Measurements from ENCODE around the gene IL1RAPL2.

Gene IL1RAPL2

DNA sequence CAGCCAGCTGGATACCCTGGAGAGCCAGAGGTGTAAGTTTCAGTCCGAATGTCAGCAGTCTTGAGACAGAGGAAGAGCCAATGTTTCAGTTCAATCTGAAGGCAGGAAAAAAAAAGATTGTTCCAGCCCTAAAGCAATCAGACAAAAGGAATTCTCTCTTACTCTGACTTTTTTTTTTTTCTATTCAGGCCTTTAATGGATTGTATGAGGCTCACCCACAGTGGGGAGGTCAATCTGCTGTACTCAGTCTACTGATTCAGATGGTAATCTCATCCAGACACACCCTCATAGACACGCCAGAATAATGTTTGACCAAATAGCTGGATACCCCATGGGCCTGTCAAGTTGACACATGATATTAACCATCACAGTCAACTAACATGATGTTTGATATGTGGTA is 602.6 kb downstream of the IL1RAPL2 start:
- TF ChIP-seq, protein P1, sequence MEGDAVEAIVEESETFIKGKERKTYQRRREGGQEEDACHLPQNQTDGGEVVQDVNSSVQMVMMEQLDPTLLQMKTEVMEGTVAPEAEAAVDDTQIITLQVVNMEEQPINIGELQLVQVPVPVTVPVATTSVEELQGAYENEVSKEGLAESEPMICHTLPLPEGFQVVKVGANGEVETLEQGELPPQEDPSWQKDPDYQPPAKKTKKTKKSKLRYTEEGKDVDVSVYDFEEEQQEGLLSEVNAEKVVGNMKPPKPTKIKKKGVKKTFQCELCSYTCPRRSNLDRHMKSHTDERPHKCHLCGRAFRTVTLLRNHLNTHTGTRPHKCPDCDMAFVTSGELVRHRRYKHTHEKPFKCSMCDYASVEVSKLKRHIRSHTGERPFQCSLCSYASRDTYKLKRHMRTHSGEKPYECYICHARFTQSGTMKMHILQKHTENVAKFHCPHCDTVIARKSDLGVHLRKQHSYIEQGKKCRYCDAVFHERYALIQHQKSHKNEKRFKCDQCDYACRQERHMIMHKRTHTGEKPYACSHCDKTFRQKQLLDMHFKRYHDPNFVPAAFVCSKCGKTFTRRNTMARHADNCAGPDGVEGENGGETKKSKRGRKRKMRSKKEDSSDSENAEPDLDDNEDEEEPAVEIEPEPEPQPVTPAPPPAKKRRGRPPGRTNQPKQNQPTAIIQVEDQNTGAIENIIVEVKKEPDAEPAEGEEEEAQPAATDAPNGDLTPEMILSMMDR (IDR thresholded peaks at IDR 0.05; ENCODE audit: control insufficient read depth, extremely low read depth, insufficient read depth) = no peak
- no peak overlapping the region for H3K4me3 ChIP-seq (ENCODE audit: low read depth, low read length)
- no peak for DNase-seq (ENCODE audit: low read depth)

DNA sequence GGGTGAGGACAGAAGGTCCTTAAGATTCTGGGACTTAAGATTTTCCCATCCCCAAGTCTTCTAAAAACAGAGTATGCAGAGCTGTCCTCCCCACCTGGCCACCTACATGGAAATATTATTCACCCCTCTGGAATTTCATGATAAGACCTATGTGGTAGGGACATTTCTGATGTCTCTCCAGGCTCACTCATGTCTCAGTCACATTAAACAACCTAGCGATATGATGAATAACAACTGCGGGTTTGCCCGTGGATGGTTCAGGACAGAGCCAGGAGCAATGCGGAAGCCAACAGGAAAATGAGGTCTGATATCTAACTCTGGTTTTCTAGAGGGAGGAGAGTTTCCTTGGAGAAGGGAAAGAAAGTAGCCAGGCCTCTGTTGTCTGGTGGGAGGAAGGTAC is 607.1 kb downstream of the IL1RAPL2 start:
- DNase-seq (ENCODE audit: low read depth) = no peak

DNA sequence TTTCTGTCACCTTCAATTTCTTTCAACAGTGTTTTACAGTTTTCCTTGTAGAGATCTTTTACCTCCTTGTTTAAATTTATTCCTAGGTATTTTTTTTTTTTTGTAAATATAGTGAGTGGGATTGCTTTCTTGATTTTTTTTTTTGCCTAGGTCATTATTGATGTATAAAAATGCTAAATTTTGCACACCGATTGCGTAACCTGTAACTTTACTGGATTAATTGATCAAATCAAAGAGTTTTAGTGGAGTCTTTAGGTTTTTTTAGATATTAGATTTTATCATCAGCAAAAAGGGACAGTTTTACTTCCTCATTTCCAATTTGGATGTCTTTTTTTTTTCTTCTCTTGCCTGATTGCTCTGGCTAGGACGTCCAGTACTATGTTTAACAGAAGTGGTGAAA is 613.6 kb downstream of the IL1RAPL2 start:
- DNase-seq (ENCODE audit: low read depth) = no peak
- TF ChIP-seq, protein P1 (IDR thresholded peaks at IDR 0.05; ENCODE audit: control insufficient read depth, extremely low read depth, insufficient read depth) = no peak
- no peak overlapping the region for H3K4me3 ChIP-seq (ENCODE audit: low read depth, low read length)

More for the DNA sequence above, 607.1 kb downstream of the IL1RAPL2 start:
- H3K4me3 ChIP-seq (ENCODE audit: low read depth, low read length) = no peak overlapping the region
- TF ChIP-seq, protein P1 (IDR thresholded peaks at IDR 0.05; ENCODE audit: control insufficient read depth, extremely low read depth, insufficient read depth) = no peak

DNA sequence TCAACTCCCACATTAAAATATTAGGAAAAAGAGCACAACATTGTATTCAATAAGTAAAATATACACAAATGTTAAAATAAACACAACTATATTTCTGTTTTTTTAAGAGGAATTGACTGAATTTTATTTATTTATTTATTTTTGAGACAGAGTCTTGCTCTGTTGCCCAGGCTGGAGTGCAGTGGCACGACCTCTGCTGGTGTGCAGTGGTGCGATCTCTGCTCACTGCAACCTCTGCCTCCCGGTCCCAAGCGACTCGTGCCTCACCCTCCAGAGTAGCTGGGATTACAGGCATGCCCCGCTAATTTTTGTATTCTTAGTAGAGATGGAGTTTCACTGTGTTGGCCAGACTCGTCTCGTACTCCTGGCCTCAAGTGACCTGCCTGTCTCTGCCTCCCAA is 623.1 kb downstream of the IL1RAPL2 start:
- H3K4me3 ChIP-seq (ENCODE audit: low read depth, low read length) = no peak overlapping the region
- TF ChIP-seq, protein P1 (IDR thresholded peaks at IDR 0.05; ENCODE audit: control insufficient read depth, extremely low read depth, insufficient read depth) = no peak
- DNase-seq (ENCODE audit: low read depth) = no peak

DNA sequence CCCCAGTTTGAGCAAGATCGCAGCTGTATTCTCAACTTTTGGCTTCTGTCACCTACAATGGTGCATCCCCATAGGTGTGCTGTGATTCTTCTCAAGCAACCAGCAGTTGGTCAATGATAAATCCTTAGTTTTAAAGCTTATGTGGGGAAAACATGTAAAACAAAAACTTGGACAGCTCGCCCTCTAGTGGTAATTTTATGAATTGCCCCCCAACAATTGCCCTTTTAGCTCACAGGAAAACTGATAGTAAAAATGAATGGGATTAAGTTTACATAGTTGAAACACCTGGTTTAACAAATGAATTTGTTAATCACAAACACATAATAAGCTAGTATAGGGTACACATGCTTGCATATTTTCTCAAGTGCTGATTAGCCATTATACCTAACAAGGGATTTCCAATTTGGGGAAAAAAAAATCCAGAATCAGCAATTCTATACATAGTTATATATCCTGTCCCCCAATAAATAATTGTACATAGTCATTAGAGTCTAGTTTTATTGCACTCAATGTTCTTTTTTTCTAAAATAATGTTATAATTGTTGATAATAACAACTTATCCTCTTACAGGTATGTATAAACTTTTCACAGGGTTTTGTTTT is 624.4 kb downstream of the IL1RAPL2 start:
- no peak for DNase-seq (ENCODE audit: low read depth)
- H3K4me3 ChIP-seq (ENCODE audit: low read depth, low read length) = no peak overlapping the region
- TF ChIP-seq, protein P1 (IDR thresholded peaks at IDR 0.05; ENCODE audit: control insufficient read depth, extremely low read depth, insufficient read depth) = peak; percentile 39

DNA sequence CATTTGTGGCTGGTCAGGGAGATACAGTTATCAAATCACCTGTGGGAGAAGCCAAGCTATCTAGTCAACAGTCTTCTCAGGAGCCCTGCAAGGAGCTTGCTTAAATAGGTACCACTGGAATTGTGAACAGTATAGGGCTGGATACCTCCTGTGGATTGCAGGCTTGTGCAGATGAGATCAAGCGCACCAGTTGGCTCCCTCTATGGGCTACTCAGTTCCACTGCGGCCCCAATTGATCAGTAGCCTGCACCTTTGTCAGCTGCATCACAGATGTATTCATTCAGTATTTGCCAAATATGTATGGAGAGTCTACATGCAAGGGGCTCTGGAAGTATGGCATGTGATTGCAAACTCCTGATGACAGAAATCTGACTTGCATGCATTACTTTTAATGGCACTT is 625.9 kb downstream of the IL1RAPL2 start:
- no peak for DNase-seq (ENCODE audit: low read depth)
- TF ChIP-seq, protein P1 (IDR thresholded peaks at IDR 0.05; ENCODE audit: control insufficient read depth, extremely low read depth, insufficient read depth) = peak; percentile 42; the same call in 1 of the 2 replicates
- no peak overlapping the region for H3K4me3 ChIP-seq (ENCODE audit: low read depth, low read length)

DNA sequence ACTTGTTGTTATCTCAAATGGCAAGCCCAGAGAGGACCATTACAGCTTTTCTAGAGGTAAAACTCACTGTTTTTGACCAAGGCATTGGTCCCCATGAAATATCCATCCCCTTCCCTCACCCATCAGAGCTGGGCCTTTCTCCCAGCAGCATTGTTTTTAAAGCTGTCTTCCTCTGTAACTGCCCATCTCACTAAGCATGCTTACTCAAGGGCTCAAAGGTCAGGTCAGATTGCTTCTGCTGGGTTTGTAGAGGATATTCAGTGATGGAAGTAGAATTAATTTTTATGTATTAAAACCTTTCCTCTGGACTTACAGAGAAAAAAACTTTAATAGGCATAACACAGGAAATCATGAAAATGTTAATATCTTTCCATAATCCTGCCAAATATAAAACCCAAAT is 643.4 kb downstream of the IL1RAPL2 start:
- TF ChIP-seq, protein P1 (IDR thresholded peaks at IDR 0.05; ENCODE audit: control insufficient read depth, extremely low read depth, insufficient read depth) = no peak
- DNase-seq (ENCODE audit: low read depth) = no peak

More for the DNA sequence above, 643.4 kb downstream of the IL1RAPL2 start:
- H3K4me3 ChIP-seq (ENCODE audit: low read depth, low read length) = no peak overlapping the region
